Measurements from ENCODE around the gene SEMA4B. TPM values are rescaled to one million over a fixed set of nuclear protein-coding genes. Genes with fewer than 3 reads are reported as not detected.
"Not testable (repeated sequence)": the region's sequence is repeated elsewhere in the genome, so short reads cannot be mapped to it uniquely, and the experiment has no call there.

SEMA4B gene
- total and polyA plus RNA-seq, 8 donors, result 32.5 to 63.9 (median 38.4) TPM

DNA sequence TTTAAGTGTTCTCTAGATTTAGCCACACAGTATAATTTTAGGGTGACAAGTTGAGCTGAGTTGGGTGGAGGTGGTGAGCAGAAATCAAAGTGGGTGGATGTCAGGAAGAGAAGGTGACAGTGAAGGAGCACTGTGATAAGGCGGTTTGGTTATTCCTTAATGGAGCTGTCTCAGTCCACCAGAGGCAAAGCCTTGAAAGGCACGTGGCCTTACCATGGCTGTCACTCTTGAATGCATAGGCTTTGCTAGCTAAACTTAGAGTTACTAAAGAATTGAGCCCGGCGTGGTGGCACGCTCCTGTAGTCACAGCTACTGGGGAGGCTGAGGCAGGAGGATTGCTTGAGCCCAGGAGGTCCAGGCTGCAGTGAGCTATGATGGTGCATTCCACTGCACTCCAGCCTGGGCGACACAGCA is 47.7 kb downstream of the SEMA4B start:
- FAIRE-seq (no peak), ATAC-seq (peak; percentile 4 to 14 (median 6)), DNase-seq (no peak)
- no peaks in the 10 kb centered on the region for H3K36me3 ChIP-seq
- peak overlapping the region in 2 of 4 donors; percentile 51 to 56 for H3K4me3 ChIP-seq
- intact Hi-C loops (cut with DNase I), result no loop called here
- H3K4me1 ChIP-seq, result no peaks in the 10 kb centered on the region
- no peak overlapping the region for H3K27ac ChIP-seq
- 66 to 71% methylated on average over 6 of the region's 6 CpGs for WGBS, 2 donors
- TF ChIP-seq, protein P1, sequence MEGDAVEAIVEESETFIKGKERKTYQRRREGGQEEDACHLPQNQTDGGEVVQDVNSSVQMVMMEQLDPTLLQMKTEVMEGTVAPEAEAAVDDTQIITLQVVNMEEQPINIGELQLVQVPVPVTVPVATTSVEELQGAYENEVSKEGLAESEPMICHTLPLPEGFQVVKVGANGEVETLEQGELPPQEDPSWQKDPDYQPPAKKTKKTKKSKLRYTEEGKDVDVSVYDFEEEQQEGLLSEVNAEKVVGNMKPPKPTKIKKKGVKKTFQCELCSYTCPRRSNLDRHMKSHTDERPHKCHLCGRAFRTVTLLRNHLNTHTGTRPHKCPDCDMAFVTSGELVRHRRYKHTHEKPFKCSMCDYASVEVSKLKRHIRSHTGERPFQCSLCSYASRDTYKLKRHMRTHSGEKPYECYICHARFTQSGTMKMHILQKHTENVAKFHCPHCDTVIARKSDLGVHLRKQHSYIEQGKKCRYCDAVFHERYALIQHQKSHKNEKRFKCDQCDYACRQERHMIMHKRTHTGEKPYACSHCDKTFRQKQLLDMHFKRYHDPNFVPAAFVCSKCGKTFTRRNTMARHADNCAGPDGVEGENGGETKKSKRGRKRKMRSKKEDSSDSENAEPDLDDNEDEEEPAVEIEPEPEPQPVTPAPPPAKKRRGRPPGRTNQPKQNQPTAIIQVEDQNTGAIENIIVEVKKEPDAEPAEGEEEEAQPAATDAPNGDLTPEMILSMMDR (IDR thresholded peaks at IDR 0.05), result no peak
- no peaks in the 10 kb centered on the region for H3K27me3 ChIP-seq
- no peaks in the 10 kb centered on the region for H3K9me3 ChIP-seq

GRCh38 chr15:90249203-90249863 is 48.2 kb downstream of the SEMA4B start, which contains the start of gene TTLL13:
Gene TTLL13, plus strand, starts transcription at chr15:90249556. Its CDS starts 1,075 bp downstream, at chr15:90250631.
- WGBS, 2 donors, result 1% methylated on average over 44 of the region's 44 CpGs
- no peaks in the 10 kb centered on the region for H3K4me1 ChIP-seq
- intact Hi-C loops (cut with DNase I), result no loop called here
- DNase-seq (peak; percentile 95 to 100 (median 97)), FAIRE-seq (no peak), ATAC-seq (peak; percentile 98 to 100 (median 100))
- no peaks in the 10 kb centered on the region for H3K36me3 ChIP-seq
- H3K27me3 ChIP-seq, result no peaks in the 10 kb centered on the region
- H3K9me3 ChIP-seq, result no peaks in the 10 kb centered on the region
- peak within 1 kb of the TSS; percentile 29 to 56 (median 42) for H3K4me3 ChIP-seq
- peak within 1 kb of the TSS in 1 of 4 donors; percentile 31 for H3K27ac ChIP-seq
- TF ChIP-seq, protein P1 (IDR thresholded peaks at IDR 0.05), result no peak

- DNase-seq, result no peak
- H3K36me3 ChIP-seq, result no peaks in the 10 kb centered on the region
- TF ChIP-seq, protein P1 (IDR thresholded peaks at IDR 0.05), result no peak
- no peak overlapping the region for H3K27ac ChIP-seq
- WGBS, 2 donors, result 81 to 94% methylated on average over 7 of the region's 7 CpGs
- H3K9me3 ChIP-seq, result no peaks in the 10 kb centered on the region
- H3K4me3 ChIP-seq, result no peak overlapping the region
- no peak for FAIRE-seq
- no peak for ATAC-seq
- intact Hi-C loops (cut with DNase I), result no loop called here
- no peaks in the 10 kb centered on the region for H3K27me3 ChIP-seq
- H3K4me1 ChIP-seq, result no peaks in the 10 kb centered on the region
Observed at GRCh38 chr15:90257776-90258175, 56.6 kb downstream of the SEMA4B start.

- H3K36me3 ChIP-seq, result no peaks in the 10 kb centered on the region
- intact Hi-C loops (cut with DNase I), result no loop called here
- TF ChIP-seq, protein P1 (IDR thresholded peaks at IDR 0.05), result no peak
- DNase-seq, result no peak
- no peak for FAIRE-seq
- 82 to 88% methylated on average over 5 of the region's 5 CpGs for WGBS, 2 donors
- H3K27me3 ChIP-seq, result no peaks in the 10 kb centered on the region
- no peaks in the 10 kb centered on the region for H3K4me1 ChIP-seq
- no peaks in the 10 kb centered on the region for H3K9me3 ChIP-seq
- ATAC-seq, result no peak
- H3K27ac ChIP-seq, result no peak overlapping the region
- H3K4me3 ChIP-seq, result no peak overlapping the region
Observed at GRCh38 chr15:90259524-90259923, 58.4 kb downstream of the SEMA4B start.

- H3K4me3 ChIP-seq; H3K36me3 ChIP-seq; H3K9me3 ChIP-seq; FAIRE-seq; ATAC-seq; DNase-seq; H3K27me3 ChIP-seq; H3K27ac ChIP-seq; H3K4me1 ChIP-seq; intact Hi-C loops (cut with DNase I): not testable (repeated sequence)
- WGBS, 2 donors, result 86 to 93% methylated on average over 6 of the region's 6 CpGs
Observed at GRCh38 chr15:90260731-90261130, 59.6 kb downstream of the SEMA4B start.
